Tibial artery (tissue), 4 donors: Measurements from ENCODE around the gene CFAP73.

Experiments
- DNase-seq, 2 donors: peaks; one replicate each; pipeline ENCODE4 v3.0.0-alpha.2; 2019
- H3K27ac ChIP-seq, 2 donors: fragments of 200-600 bp; sonication (generic) in 1 of 2; 1 replicate in 1 of 2; 2 replicates in 1 of 2; pipeline ENCODE4 v1.5.1; 2018 to 2019; ENCODE audit warnings: mild to moderate bottlenecking in 1 of 2
- H3K27me3 ChIP-seq, 2 donors: fragments of 200-600 bp; sonication (generic) in 1 of 2; one replicate each; pipeline versions ENCODE4 v1.5.1 to v1.6.0; 2016 to 2019
- H3K36me3 ChIP-seq, 3 donors: fragments of 200-600 bp; sonication (generic) in 2 of 3; one replicate each; pipeline ENCODE4 v1.5.1; 2016 to 2019; ENCODE audit warnings: mild to moderate bottlenecking in 2 of 3
- H3K4me1 ChIP-seq, 4 donors: fragments of 200-600 bp; sonication (generic) in 2 of 4; 1 replicate in 3 of 4; 2 replicates in 1 of 4; pipeline ENCODE4 v1.5.1; 2016 to 2019
- H3K4me3 ChIP-seq, 2 donors: fragments of 200-600 bp; sonication (generic) in 1 of 2; 1 replicate in 1 of 2; 2 replicates in 1 of 2; pipeline ENCODE4 v1.5.1; 2018 to 2019; ENCODE audit warnings: mild to moderate bottlenecking in 2 of 2
- H3K9me3 ChIP-seq, 3 donors: fragments of 200-600 bp; sonication (generic) in 1 of 3; one replicate each; pipeline ENCODE4 v1.5.1; 2016 to 2019
- intact Hi-C: fragments of 100-400 bp; cut with DNase I; formaldehyde crosslinking; loops from one replicate; pipeline ENCODE4 v1.15.0; 2023; ENCODE audit warnings: low total_unique reads
- TF ChIP-seq, protein P1 (sequence below), 2 experiments: fragments of 200-600 bp in 1 of 2; fragments of 450-650 bp in 1 of 2; IDR thresholded peaks; one replicate each; pipeline ENCODE4 v1.5.1; 2017 to 2019; ENCODE audit warnings: antibody characterized with exemption in 2 of 2, mild to moderate bottlenecking in 1 of 2, moderate library complexity in 1 of 2

CFAP73 gene

DNA sequence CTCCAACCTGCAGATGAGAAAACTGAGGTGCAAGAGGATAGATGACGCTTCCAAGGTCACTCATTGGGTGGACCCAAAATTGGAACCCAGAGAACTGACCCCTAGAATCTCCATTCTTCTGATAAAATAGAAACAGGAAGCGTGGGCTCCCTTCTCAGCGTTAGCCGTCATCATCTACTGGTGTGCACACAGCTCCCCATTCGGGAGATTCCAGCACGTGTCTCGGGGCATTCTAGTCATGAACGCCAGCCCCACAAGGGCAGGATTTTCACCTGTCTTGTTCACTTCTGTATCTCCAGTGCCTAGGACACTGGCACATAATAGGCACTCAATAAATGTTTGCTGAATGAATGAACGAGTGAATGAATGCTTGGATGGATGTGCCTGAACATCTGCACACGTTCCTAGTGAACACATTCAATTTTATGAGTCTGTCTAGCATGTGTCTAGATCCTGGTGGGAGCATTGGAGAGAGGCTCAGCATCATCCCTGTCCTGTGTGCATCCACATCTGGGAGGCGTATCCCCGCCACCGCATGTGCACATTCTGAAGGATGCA lies 44.5 kb upstream of the CFAP73 start:
- Histone ChIP-seq H3K4me3 (no peak overlapping the region), H3K9me3 (no peaks in the 10 kb centered on the region), H3K4me1 (peaks cover 0 to 4% (median 1%) of the 10 kb centered on the region in 4 donors), H3K36me3 (no peaks in the 10 kb centered on the region), H3K27ac (no peak overlapping the region), H3K27me3 (peaks cover 0 to 50% of the 10 kb centered on the region in 2 donors)
- DNase-seq, result no peak
- intact Hi-C loops, result no loop called here
- TF ChIP-seq, protein P1, sequence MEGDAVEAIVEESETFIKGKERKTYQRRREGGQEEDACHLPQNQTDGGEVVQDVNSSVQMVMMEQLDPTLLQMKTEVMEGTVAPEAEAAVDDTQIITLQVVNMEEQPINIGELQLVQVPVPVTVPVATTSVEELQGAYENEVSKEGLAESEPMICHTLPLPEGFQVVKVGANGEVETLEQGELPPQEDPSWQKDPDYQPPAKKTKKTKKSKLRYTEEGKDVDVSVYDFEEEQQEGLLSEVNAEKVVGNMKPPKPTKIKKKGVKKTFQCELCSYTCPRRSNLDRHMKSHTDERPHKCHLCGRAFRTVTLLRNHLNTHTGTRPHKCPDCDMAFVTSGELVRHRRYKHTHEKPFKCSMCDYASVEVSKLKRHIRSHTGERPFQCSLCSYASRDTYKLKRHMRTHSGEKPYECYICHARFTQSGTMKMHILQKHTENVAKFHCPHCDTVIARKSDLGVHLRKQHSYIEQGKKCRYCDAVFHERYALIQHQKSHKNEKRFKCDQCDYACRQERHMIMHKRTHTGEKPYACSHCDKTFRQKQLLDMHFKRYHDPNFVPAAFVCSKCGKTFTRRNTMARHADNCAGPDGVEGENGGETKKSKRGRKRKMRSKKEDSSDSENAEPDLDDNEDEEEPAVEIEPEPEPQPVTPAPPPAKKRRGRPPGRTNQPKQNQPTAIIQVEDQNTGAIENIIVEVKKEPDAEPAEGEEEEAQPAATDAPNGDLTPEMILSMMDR (IDR thresholded peaks at IDR 0.05), result no peak

DNA sequence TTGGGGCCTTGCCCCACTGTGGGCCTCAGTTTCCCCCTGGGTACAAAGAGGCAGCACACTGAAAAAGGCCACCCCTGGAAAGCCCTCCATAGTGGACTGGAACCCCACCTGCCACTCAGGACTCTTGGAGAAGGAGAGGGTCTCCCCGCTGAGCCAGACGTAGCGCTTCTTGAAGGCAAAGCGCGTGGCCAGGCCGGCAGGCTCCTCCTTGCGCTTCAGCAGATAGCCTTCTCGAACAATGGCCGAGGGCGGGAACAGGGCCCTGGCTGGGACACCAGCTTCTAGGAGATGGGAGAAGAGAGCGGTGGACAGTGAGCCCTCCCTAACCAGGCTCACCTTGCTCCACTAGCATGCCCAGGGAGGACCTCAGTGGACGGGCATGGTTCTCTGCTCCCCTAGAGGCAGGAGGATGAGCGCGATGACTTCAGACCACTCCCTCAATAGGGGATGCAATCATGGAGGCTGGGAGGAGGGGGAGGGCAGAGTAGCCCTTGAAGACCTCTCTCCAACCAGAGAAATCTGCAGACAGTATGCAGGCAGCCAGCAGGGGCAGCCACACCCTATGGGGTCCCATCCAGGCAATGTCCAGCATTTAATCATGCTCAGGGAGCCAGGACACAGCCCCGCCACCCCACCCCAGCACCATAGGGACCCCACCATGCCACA lies 43.8 kb upstream of the CFAP73 start:
- no peak for DNase-seq
- Histone ChIP-seq H3K27ac (no peak overlapping the region), H3K27me3 (peaks cover 0 to 46% of the 10 kb centered on the region in 2 donors), H3K4me1 (peaks cover 0 to 4% (median 1%) of the 10 kb centered on the region in 4 donors), H3K36me3 (no peaks in the 10 kb centered on the region), H3K9me3 (no peaks in the 10 kb centered on the region), H3K4me3 (no peak overlapping the region)
- intact Hi-C loops, result no loop called here
- TF ChIP-seq, protein P1 (IDR thresholded peaks at IDR 0.05), result no peak

DNA sequence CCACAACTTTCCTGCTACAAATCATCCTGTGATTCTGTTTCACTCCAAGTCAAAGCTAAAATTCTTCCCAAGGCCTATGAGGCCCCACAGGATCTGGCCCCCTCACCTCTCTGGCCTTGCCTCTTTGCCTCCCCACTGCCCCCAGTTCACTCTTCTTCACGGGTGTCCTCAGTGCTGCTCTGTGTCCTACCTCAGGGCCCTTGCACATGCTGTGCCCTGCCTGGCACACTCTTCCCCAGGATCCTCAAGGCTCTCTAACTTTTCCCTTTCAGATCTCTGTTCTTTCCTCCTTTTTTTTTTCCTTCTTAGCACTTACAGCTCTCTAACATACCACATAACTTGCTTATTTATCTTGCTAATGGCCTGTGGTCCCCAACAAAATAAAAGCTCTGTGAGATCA lies 43.2 kb upstream of the CFAP73 start:
- Histone ChIP-seq H3K4me3 (no peak overlapping the region), H3K9me3 (no peaks in the 10 kb centered on the region), H3K27me3 (peaks cover 0 to 45% of the 10 kb centered on the region in 2 donors), H3K4me1 (peaks cover 0 to 4% (median 1%) of the 10 kb centered on the region in 4 donors), H3K27ac (no peak overlapping the region), H3K36me3 (no peaks in the 10 kb centered on the region)
- intact Hi-C loops, result no loop called here
- DNase-seq, result no peak
- TF ChIP-seq, protein P1 (IDR thresholded peaks at IDR 0.05), result no peak

GRCh38 chr12:113108308-113108707 lies 41.2 kb upstream of the CFAP73 start:
- H3K27me3 ChIP-seq, result peaks cover 0 to 46% of the 10 kb centered on the region in 2 donors
- TF ChIP-seq, protein P1 (IDR thresholded peaks at IDR 0.05), result no peak
- intact Hi-C loops, result no loop called here
- H3K9me3 ChIP-seq, result no peaks in the 10 kb centered on the region
- H3K4me1 ChIP-seq, result peaks cover 0 to 4% (median 1%) of the 10 kb centered on the region in 4 donors
- H3K27ac ChIP-seq, result no peak overlapping the region
- DNase-seq, result no peak
- H3K36me3 ChIP-seq, result no peaks in the 10 kb centered on the region
- H3K4me3 ChIP-seq, result no peak overlapping the region

DNA sequence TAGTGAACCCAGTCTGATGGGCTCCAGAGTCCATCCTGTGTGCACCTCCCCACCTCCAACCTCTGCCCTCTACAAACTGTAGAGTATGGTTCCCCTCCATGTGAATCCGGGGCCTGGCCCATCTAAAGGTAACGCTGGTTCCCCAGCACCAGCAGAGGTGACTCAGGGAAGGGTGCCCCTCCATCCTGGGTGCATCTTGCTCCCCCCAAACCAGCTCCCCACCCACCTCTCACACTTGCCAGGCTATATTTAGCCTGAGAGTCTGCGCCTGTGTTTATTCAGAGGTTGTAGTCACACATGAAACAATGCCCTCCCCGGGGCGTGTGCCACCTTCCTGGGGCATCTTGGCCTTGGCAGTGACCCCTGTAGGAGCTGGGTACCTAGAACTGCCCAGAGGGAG lies 40.2 kb upstream of the CFAP73 start:
- TF ChIP-seq, protein P1 (IDR thresholded peaks at IDR 0.05), result no peak
- Histone ChIP-seq H3K27me3 (peaks cover 0 to 47% of the 10 kb centered on the region in 2 donors), H3K9me3 (no peaks in the 10 kb centered on the region), H3K36me3 (no peaks in the 10 kb centered on the region), H3K4me1 (no peaks in the 10 kb centered on the region), H3K27ac (no peak overlapping the region), H3K4me3 (no peak overlapping the region)
- intact Hi-C loops, result no loop called here
- no peak for DNase-seq
